ENCODE measurements around the gene AQP12B.
"Not testable (repeated sequence)": the region's sequence is repeated elsewhere in the genome, so short reads cannot be mapped to it uniquely, and the experiment has no call there.

AQP12B gene

GRCh38 chr2:240701091-240701735 lies 18.5 kb upstream of the AQP12B start:
- no peak for DNase-seq

- DNase-seq: not testable (repeated sequence)
Measured at GRCh38 chr2:240700616-240701015, 17.9 kb upstream of the AQP12B start.

GRCh38 chr2:240699835-240700234 lies 17.1 kb upstream of the AQP12B start:
- DNase-seq: not testable (repeated sequence)

GRCh38 chr2:240698852-240699561 lies 16.3 kb upstream of the AQP12B start:
- not testable (repeated sequence) for DNase-seq

- DNase-seq: not testable (repeated sequence)
Measured at GRCh38 chr2:240696469-240696868, 13.8 kb upstream of the AQP12B start.

GRCh38 chr2:240695593-240695992 lies 12.9 kb upstream of the AQP12B start:
- not testable (repeated sequence) for DNase-seq

- DNase-seq: not testable (repeated sequence)
Measured at GRCh38 chr2:240694304-240694703, 11.6 kb upstream of the AQP12B start.

GRCh38 chr2:240692583-240693561 lies 10.2 kb upstream of the AQP12B start:
- DNase-seq: not testable (repeated sequence)

- not testable (repeated sequence) for DNase-seq
Measured at GRCh38 chr2:240691631-240692420, 9.1 kb upstream of the AQP12B start, which contains the start of gene AQP12A. AQP12A (plus strand) TSS chr2:240691866; CDS start chr2:240691914, 48 bp downstream.

GRCh38 chr2:240691075-240691427 lies 8.4 kb upstream of the AQP12B start:
- not testable (repeated sequence) for DNase-seq

- not testable (repeated sequence) for DNase-seq
Measured at GRCh38 chr2:240690421-240691074, 7.9 kb upstream of the AQP12B start.

- no peak for DNase-seq
Measured at GRCh38 chr2:240689975-240690374, 7.3 kb upstream of the AQP12B start.

GRCh38 chr2:240688553-240688919 lies 5.9 kb upstream of the AQP12B start:
- DNase-seq: no peak

GRCh38 chr2:240687741-240688552 lies 5.3 kb upstream of the AQP12B start:
- DNase-seq: no peak

- peak; percentile 43 for DNase-seq
Measured at GRCh38 chr2:240687045-240687740, 4.5 kb upstream of the AQP12B start.

GRCh38 chr2:240686460-240686859 lies 3.8 kb upstream of the AQP12B start:
- peak; percentile 67 for DNase-seq

GRCh38 chr2:240685771-240686371 lies 3.2 kb upstream of the AQP12B start:
- peak; percentile 96 for DNase-seq

- not testable (repeated sequence) for DNase-seq
Measured at GRCh38 chr2:240683980-240684728, 1.5 kb upstream of the AQP12B start.

Data from DMS79 treated with DMSO at 0.1 percent for 48 hours (cell line).